Brain pericyte (primary cell): Measurements from ENCODE around the gene BCKDHB.

Source experiments
- DNase-seq: peaks from one replicate; pipeline ENCODE4 v3.0.0-alpha.2; 2012; ENCODE audit warnings: low read depth, low spot score

BCKDHB gene

DNA sequence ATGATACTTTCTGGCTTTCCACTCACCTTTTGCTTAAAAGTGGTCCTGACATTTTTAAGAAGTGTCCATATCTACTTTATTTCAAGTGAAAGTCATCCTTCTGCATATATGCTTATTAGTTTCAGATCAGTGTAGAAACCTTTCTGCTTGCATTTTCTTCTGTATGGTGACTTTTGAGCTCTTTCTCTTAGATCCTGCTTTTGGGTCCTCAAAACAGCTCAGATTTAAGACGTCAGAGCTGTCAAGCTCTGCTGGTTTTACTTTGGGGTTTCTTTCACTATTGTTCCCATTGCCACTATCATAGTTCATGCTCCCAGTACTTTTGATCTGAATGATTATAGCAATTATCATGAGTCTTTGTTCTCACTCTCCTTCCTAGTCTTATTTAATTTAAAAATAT is 41.7 kb downstream of the BCKDHB start:
- DNase-seq: no peak

DNA sequence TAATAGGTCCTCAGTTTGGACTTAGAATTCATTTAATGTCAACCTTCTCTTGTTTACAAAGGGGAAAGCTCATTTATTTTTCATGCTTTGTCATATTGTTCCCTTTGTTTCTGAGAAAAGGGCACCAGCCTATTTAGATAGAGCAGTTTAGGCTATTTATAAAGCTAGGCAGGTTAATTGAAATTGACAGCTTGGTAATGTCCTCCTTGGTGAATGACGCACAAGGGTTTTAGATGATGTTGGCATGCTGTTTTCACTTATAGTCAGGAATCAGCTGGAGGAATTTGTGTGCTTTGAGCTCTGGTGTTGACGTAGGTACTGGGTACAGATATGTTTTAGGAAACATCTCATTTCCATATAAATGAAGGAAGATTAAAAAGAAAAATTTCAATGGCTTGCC is 45.2 kb downstream of the BCKDHB start:
- no peak for DNase-seq

DNA sequence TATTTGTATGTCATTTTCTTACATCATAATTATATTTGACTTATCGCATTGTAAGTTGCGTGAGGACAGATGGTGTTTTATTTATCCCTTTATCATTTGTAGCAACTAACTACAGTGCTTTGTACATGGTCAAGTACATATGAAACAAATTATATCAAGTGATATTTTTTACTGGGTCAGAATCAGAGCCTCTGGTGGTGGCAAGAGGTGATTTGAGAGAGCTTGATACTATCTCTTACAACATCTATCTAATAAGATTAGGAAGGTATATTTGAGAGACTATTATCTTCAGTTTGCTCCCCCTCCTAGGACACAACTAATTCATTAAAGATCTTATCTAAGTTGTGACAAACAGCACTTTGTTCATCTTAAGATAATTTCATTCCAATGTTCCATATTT is 47.7 kb downstream of the BCKDHB start:
- DNase-seq: no peak

DNA sequence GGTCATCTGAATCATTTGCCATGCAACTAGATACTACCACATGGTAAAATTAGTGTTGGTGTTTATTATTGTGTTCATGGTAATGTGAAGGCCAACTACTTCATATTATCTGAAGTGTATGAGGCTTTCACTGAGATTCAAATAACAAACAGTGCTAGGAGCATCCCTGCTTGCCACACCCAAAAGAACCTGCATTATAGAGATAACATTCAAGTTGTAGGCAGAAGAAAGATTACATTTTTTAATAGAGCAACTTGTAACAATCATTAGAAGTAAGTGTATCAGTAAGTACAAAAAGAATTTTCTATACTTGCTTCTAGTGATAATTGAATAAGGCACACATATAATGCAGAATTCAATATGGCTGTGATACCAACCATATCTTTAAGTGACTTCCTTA is 49.8 kb downstream of the BCKDHB start:
- no peak for DNase-seq

DNA sequence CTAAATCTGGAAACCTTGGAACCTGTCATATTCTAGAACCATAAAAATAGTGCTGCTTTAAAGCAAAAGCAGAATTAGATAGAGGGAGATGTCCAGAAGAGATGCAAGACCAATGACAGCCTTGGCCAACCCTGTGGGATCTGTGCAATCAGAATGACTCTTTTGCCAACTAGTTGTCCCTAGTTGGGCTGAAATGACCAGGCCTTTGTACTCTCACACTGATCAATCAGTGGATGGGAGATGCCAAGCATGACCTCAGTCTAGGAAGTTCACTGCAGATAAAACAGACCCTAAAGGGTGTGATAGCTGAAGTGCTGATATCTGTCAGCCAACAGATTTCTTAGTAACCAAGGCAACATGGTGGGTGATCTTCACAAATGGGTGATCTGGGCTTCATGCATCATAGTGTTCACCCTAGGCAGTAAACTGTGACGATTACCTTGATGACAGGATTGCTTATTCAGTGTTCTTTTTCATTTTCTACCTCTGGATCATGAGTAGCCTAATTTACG is 52.1 kb downstream of the BCKDHB start:
- no peak for DNase-seq

DNA sequence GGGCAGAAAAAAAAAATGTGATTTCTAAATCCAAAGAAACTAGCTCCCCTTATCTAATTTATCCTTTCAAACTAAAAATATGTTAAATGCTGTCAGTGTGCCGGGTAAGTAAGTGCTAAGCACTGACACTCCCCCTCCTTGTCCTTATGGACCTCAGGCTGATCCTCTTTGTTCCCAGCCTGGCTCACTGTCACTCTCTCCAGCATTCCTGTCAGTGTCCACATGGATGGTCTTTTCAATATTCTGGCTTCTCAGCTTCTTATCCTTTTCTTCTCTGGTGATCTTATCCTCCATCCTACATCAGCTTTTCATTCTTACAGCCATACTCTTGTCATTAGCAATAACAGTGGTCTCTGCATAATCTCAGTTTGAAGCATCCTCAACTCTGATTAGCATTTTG is 55.0 kb downstream of the BCKDHB start:
- DNase-seq: no peak

DNA sequence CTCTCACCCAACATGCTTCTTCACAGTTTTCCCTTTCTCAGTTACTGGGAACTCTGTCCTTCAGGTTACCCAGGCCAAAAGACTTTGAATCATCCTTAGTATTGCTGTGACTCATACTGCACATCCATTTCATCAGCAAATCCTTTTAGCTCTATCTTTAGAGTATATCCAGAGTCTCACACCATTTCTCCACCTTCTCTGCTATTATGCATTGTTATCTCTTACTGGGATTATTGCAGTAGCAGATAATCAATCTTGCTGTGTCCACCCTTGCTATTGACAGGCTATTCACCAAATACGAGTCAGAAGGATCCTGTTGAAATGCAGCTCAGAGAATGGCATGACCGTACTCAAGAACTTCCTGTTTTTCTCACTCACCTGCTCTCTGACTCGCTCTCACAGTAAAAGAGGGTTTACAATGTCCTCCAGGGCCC is 57.3 kb downstream of the BCKDHB start:
- DNase-seq: no peak

DNA sequence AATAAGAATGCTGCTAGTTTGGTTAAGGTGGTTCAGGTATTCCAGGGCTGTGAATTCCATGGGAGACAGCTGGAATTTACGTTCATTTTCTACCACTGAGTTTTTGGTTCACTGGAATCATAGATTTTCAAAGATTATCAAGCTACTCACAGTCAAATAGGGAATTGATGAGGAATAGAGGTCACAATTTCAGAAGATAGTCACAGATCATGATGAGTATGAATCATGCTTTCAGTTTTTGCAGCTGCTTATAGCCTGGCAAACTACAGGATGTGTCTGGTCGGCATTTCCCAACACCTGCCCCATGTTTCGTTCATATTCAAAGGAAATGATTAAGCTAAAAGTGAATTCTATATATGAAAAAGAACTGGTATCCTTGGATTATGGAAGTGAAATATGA is 58.7 kb downstream of the BCKDHB start:
- no peak for DNase-seq

DNA sequence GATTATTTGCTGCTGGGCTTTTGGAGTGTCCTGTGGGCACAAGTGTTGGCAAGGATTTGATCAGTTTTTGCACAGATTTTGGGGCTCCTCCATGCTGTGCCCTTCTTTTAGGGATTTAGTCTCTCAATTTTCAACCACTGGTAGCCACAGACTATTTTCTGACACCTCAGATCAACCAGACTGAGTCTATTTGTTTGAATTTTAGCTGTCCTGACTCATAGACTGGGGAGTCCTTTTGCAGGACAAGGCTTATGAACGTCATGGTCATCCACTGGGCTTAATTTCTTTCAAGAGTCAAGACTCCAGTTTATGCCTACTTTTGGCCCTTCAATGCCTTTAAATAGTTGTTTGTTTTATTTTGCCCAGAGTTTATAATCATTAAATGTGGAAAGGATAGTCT is 59.3 kb downstream of the BCKDHB start:
- no peak for DNase-seq

DNA sequence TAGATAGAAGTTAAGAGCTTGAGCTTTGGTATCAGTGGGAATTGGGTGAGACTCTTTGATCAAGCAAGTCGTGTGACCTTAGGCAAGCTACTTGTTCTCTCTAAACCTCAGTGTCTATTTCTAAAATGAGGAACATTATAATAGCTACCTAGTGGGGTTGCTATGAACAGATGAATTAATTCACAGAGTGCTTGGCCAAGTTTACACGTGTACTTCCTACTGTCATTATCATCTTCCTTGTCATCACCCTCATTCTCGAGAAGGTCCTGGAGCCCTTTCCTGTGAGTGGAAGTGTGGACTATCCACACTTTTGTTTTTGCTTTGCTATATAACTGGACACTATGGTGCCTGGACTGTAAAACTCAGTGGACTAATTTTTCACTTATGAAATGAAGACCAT is 64.0 kb downstream of the BCKDHB start:
- DNase-seq: no peak

DNA sequence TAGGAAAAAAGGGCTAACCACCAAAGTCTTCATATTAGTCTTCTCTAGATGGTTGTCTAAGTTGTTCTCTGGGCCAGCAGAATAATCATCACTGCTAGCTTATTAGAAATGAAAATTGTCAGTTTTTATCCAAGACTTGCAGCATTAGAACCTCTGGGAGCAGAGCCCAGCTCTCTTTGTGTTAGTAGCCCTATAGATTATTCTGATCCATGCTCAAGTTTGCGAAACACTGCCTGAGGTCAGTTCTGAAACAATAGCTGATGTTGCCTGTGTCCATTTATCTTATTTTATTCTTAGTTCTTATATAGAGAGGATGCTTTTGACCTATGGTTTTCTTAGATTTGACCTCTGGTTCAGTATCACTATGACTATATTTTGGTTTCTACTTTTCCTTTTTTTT is 66.9 kb downstream of the BCKDHB start:
- DNase-seq: no peak

DNA sequence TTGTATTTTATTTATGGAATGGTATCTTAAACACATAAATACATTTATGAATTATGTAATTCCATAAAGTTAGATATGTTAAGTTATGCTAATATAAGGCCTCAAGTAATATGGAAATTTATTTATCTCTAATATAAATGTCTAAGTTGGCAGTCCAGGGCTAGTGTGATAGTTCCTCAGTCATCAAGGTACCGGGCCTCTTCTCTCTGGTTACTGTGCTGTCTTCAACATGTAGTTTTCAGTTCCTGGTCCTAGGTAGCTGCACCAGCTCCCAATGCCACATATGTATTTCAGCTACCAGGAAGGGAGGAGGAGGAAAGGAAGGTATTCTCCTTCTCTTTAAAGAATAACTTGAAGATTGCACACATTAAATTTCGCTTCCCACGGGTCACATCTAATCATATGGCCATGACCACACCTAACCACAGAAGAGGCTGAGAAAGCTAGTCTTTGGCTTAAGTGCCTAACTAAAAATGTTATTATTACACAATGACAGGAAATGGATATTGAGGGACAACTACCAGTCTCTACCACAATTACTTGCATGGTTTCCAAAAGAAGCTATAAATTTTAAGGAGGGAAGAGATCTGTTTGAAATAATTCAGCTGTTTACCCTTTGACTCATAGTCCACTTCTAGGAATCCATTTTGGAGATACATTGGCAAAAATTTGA is 68.6 kb downstream of the BCKDHB start:
- no peak for DNase-seq

DNA sequence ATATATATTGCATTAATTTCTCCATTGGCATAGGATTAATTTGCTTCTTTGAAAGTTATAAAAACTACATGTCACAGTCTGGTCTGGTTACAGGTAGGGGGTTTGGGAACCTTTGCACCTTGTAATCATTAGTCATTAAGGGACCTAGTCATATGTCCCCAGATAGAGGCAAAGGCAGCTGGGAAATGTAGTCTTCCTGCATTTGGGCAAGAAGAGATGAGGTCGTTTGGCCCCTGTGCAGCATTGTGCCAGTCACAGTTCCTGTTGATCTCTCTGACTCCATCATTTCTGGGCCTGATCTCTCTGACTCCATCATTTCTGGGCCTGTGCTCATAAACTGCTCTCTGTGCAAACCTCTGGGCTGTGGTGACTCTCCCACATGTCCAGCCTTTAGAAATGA is 73.2 kb downstream of the BCKDHB start:
- no peak for DNase-seq

DNA sequence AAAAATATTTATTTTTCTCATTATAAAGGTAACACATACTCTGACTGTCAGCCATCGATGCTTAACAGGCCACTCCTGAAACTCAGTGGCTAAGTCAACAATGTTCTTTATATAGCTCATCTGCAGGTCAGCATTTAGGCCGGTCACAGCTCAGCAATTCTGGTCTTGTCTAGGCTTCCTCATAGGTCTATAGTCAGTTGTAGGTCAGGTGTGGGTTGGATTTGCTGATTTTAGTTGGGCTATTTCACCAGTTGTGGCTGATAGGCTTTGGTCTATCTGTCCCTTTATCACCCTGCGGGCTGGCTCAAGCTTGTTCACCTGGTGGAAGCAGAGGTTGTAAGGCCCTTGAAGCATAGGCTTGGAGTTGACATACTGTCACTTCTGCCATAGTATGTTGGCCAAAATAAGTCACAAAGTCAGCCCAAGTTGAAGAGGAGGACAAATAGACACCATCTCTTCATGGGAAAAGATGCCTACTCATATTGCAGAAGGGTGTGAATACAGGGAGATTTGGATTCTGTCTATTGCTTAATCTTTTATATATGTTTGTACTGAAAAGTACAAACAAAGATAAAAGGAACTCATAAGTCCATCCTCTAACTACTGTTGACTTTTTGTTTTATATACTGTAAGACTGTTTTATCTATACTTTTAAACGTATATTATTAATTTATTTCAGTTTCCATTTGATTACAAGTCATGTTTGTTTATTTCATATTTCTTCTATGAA is 75.0 kb downstream of the BCKDHB start:
- no peak for DNase-seq

DNA sequence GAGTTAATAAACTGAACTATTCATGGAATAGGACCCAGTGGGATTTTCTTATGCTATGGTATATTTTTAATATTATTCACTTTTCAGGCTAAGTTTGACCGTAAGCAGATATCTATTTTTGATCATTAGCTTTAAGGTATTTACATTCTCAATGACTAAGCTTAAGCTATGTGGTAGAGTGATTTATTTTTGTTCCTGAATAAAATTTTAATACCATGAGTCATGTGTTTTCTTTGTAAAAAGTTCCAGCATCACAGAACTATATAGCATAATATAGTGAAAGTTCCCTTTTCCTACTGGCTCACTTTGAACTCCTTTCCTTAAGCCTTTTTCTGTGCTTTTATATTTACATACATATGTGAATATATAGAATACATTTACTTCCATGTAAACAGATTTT is 75.8 kb downstream of the BCKDHB start:
- DNase-seq: no peak

DNA sequence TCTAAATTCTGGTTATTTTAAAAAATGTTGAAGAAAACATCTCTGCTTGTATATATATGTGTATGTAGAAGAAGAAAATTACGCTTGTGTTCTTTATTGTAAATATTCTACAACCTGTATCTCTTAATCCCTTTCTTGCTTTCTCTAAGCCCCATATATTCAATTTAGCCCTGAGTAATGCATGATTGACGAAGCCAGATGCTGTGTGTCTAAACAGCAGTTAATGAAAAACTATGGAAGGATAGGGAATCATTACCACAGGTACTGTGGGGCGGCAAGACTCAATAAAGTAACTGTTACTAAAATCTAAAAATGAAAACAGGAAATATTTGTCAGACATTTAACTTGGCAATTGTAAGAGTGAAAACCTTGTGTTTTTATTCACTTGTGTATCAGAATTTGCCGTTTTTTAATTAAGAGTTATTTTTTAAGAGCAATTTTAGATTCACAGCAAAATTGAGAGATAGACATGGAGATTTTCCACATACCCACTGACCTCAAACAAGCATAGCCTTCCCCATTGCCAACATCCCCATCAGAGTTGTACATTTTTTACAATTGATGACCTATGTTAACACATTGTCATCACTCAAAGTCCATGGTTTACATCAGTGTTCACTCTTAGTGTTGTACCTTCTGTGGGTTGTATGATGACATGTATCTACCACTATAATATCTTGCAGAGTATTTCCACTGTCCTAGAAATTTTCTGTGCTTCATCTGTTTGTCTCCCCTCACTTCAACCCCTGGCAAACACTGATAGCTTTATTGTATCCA is 76.7 kb downstream of the BCKDHB start:
- no peak for DNase-seq

DNA sequence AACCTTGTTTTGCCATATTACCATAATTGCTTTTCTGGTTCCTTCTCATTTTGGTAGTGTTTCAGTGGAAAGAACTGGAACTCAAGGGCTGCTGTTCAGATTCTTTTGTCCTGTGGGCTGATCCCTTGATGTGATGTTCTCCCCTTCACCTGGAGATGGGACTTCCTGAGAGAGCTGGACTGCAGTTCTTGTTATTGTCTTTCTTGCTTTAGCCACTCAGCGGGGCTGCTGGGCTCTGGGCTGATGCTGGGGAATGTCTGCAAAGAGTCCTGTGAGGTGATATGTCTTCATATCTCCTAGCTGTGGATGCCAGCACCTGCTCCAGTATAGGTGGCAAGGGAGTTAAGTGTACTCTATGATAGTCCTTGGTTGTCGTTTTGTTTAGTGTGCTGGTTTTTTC is 79.0 kb downstream of the BCKDHB start:
- DNase-seq: no peak

DNA sequence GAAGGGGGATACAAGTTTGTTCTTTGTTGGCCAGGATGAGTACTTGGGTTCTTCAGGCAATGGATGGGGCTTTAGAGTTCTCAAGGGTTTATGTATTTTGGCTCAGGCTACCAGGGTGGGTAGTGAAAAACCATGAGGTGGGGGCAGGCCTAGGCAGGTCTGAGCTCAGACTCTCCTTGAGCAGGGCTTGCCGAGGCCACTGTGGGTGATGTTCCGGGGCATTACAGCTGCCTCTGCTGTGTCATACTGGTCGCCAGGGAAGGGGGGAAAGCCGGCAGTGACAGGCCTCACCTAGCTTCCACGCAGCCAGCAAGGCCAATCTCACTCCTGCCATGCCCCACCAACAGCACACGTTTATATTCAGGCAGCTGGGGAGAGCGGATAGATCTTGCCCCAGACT is 79.6 kb downstream of the BCKDHB start:
- no peak for DNase-seq

DNA sequence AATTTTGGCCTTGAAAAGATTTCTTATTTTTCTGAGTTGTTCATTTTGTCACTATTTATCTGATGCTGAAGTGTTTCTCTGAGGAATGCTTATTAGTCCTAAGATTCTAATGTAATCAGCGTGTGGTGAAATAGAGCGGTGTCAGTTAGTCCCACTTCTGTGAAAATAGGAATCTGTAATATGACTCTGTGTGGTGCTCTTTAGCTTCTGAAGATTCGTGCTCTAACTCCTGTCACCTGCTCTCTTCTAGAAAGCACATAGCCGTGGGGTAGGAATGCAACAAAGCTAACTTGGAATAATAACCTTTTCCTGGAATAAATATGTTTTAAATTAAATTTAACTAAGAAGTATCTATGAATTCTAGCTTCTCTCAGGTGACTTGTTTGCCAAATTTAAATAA is 90.4 kb downstream of the BCKDHB start:
- no peak for DNase-seq

DNA sequence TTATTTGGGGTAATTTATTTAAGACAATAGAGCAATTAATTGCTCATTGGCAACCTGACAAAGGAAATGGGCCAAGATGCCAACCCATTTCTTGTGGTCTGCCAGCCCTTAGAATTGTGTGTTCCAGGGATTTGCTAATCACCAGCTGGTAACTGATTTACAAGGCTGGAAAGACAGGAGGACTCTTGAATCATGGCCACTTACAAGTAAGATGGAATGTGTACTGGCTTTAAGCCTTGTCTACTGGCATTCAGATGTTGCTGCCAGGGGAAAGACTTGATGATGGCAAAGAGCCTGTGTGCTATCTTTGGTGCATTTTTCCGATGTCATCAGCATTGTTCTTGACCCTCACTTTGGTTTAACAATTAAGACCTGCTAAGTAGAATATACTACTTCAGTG is 91.0 kb downstream of the BCKDHB start:
- DNase-seq: no peak

DNA sequence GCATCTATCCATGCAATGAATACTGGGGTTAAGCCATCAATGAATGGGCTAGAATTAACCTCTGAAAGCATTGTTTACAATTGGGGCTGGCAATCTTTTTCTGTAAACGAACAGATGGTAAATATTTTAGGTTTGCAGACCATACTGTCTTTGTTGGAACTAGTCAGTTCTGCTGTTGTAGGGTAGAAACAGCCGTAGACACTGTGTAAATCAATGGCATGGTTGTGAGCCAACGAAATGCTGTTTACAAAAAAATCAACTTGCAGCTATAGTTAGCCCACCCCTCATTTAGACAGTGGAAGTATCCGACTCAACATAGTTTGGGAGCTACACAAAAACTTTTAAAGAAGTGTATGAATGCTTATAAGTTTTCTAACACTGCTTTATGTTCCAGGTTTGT is 91.5 kb downstream of the BCKDHB start:
- DNase-seq: no peak

DNA sequence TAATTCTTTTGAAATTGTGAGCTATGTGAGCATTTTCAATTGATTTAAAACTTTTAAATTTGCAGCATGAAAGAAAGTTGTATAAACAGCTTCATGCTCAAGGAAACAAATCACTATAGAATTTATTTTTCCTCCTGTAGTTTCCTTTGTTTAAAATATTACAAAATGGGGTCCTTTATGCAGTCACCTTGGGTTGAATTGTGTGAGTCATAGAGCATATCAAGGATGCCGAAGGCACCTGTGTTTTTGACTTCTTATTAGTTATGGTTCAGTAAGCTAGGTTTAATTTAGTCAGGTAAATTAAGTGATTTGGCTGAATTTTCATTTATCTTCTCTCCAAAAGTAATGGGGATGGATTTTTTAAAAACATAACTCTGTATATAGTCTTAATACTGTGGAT is 96.8 kb downstream of the BCKDHB start:
- no peak for DNase-seq

DNA sequence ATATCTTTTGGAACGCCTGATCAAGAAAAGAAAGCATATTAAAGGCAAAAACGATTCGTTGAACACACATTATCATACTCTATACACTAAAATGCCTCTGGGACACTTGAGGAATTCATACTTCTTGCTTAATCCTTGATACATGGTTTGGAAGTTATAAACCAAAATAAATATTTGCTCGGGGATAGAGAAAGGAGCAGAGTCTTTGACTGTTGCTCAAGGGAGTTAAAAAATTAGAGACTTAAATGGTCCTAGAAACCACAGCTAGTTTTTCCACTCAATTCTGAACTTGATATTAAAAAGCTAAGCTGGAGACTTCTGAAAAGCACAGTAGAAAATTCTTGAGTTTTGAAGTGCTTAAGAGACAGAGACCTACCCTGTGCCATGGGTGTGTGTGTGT is 98.9 kb downstream of the BCKDHB start:
- no peak for DNase-seq
